Activated CD8-positive, alpha-beta T cell treated with anti-CD3 and anti-CD28 coated beads, Interleukin-2, amount 10 ng/mL, durations not matched to agents 7 days and 5 days (primary cell): ENCODE measurements around the gene OR2T5. TPM values are rescaled to one million over a fixed set of nuclear protein-coding genes. Genes with fewer than 3 reads are reported as not detected.
"Not testable (repeated sequence)": the region's sequence is repeated elsewhere in the genome, so short reads cannot be mapped to it uniquely, and the experiment has no call there.

Source experiments
- ATAC-seq: fragments of 150-1000 bp; cut with Tn5 transposase; one replicate; pipeline ENCODE4 v1.10.0; 2021; ENCODE audit warnings: moderate library complexity
- CTCF ChIA-PET: fragments of 350-600 bp; sonication (Branson Sonifier 250); formaldehyde crosslinking; loops from one replicate; lab custom pipeline; 2021; ENCODE audit warnings: antibody characterized with exemption; lab: Charles Lee
- POLR2A ChIA-PET: fragments of 350-600 bp; sonication (Branson Sonifier 250); formaldehyde crosslinking; loops from one replicate; lab custom pipeline; 2021; ENCODE audit warnings: antibody characterized with exemption; lab: Charles Lee
- DNase-seq: peaks from one replicate; pipeline ENCODE4 v3.0.0-alpha.2; 2020
- H3K27ac Mint-ChIP-seq: one replicate; pipeline ENCODE4 v1.8.0; 2021; ENCODE audit warnings: mild to moderate bottlenecking, mixed read lengths
- H3K27me3 Mint-ChIP-seq: one replicate; pipeline ENCODE4 v1.8.0; 2021; ENCODE audit warnings: low read depth, mixed read lengths
- H3K36me3 Mint-ChIP-seq: one replicate; pipeline ENCODE4 v1.8.0; 2021; ENCODE audit warnings: low read depth, mixed read lengths
- H3K4me1 Mint-ChIP-seq: one replicate; pipeline ENCODE4 v1.8.0; 2021; ENCODE audit warnings: low read depth, mixed read lengths
- H3K4me3 Mint-ChIP-seq: one replicate; pipeline ENCODE4 v1.8.0; 2021; ENCODE audit warnings: mild to moderate bottlenecking, mixed read lengths
- H3K9me3 Mint-ChIP-seq: one replicate; pipeline ENCODE4 v1.8.0; 2022; ENCODE audit warnings: mixed read lengths; ENCODE audit not compliant: insufficient read depth
- total RNA-seq, 2 experiments: library from RNA; stranded (reverse); gene quantifications; one replicate each; pipeline ENCODE4 v1.2.3, GENCODE V29; 2021

OR2T5 gene
- not detected for total RNA-seq

- H3K9me3 Mint-ChIP-seq, H3K4me3 Mint-ChIP-seq, CTCF ChIA-PET, H3K36me3 Mint-ChIP-seq, H3K27me3 Mint-ChIP-seq, H3K27ac Mint-ChIP-seq, DNase-seq, H3K4me1 Mint-ChIP-seq, ATAC-seq, POLR2A ChIA-PET: not testable (repeated sequence)
These were observed at the start of gene OR2T5 for GRCh38 chr1:248488289-248488688. Gene OR2T5 (plus strand): TSS chr1:248488589. CDS start chr1:248488589, 0 bp downstream.

DNA sequence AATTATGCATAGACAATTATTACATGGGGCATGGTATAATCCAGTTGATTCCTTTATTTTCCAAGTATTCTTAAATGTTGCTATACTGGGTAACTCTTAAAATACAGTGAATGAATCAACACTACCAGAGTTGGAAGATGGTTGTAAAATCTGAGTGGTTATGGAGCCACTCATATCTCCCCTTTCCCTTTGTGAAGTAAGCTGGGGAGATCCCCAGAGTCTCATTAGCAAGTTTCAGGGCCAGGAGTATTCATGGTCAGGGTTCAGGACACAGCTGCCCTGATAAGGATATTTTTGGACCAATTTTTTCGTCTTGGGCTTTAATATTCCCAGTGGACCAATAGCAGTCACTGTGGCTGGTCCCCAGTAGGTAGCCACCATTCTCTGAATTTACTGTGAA, 49.7 kb upstream of the OR2T5 start:
- H3K9me3 Mint-ChIP-seq, POLR2A ChIA-PET, H3K4me3 Mint-ChIP-seq, H3K4me1 Mint-ChIP-seq, H3K36me3 Mint-ChIP-seq, H3K27ac Mint-ChIP-seq, ATAC-seq, CTCF ChIA-PET, DNase-seq, H3K27me3 Mint-ChIP-seq: not testable (repeated sequence)

GRCh38 chr1:248439283-248439682, 49.1 kb upstream of the OR2T5 start:
- H3K27me3 Mint-ChIP-seq, ATAC-seq, H3K4me3 Mint-ChIP-seq, H3K4me1 Mint-ChIP-seq, CTCF ChIA-PET, H3K27ac Mint-ChIP-seq, POLR2A ChIA-PET, H3K36me3 Mint-ChIP-seq, H3K9me3 Mint-ChIP-seq, DNase-seq: not testable (repeated sequence)

DNA sequence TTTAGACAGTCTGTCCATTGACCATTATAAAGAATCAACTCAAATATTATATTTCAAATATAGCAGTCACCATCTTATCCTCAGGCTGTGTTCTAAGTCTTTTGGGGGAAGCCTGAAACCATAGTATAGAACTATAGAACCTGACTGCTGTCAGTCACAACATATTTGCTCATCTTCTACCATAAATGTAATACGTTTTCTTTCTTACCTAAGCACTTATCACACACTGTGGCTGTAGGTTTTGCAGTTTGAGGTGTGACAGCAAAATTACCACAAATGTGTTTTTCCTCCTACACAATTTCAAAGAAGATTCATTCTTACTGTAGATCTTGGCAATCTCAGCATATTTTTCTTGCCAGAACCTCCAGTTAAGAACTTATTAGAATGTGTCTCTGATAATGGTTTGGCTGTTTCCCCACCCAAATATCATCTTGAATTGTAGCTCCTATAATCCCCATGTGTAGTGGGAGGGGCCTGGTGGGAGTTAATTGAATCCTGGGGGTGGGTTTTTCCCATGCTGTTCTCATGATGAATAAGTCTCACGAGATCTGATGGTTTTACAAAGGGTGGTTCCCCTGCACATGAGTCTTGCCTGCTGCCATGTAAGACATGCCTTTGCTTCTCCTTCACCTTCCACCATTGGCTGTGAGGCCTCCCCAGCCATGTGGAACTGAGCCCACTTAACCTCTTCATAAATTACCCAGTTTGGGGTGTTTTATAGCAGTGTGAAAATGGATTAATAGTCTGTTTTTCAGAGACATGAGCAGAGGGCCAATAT, 45.7 kb upstream of the OR2T5 start:
- H3K9me3 Mint-ChIP-seq, H3K4me3 Mint-ChIP-seq, H3K36me3 Mint-ChIP-seq, H3K27me3 Mint-ChIP-seq, CTCF ChIA-PET, DNase-seq, POLR2A ChIA-PET, ATAC-seq, H3K4me1 Mint-ChIP-seq, H3K27ac Mint-ChIP-seq: not testable (repeated sequence)

DNA sequence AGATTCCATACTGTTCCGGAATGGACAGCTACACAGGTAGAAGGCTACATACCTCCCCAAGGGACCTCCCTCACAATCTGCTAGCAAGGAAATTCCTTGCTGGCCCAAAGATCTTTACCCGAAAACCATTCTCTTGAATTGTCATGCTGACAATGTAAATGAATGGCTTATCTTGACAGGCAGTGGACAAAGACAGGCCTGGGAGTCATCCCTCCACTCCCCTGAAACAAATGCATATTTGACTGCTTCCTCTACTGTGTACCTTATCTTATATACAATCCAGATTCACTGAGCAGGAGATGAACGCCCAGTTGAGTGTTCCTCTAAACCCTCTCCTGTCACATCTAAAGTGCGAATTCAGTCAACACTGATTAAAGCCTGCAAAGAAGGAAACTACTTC, 43.8 kb upstream of the OR2T5 start:
- DNase-seq, H3K4me3 Mint-ChIP-seq, CTCF ChIA-PET, H3K36me3 Mint-ChIP-seq, H3K27ac Mint-ChIP-seq, H3K4me1 Mint-ChIP-seq, POLR2A ChIA-PET, H3K27me3 Mint-ChIP-seq, ATAC-seq, H3K9me3 Mint-ChIP-seq: not testable (repeated sequence)

DNA sequence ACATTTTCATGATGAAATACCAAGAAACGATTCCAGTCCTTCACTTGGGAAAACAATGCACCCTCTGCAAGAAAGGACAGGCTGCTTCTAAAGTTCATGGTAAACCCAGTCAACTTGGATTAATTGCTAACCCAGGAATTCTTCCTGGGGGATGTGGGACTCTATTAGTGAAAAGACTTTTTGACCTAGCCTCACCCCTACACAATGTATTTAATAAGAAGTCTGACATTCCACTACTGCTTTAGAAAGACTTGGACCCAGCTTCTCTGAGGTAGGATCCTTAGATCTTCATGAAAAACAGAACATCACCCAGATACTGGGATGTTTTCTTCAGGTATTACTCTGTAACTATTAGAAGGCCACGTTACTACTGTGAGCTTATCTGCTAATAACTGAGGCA, 43.0 kb upstream of the OR2T5 start, which contains the start of gene OR2T2:
Gene OR2T2, plus strand, starts transcription at position 239 of the 400 bp plus-strand sequence. CDS start 7,161 bp downstream, outside the sequence.
- POLR2A ChIA-PET, result not testable (repeated sequence)

DNA sequence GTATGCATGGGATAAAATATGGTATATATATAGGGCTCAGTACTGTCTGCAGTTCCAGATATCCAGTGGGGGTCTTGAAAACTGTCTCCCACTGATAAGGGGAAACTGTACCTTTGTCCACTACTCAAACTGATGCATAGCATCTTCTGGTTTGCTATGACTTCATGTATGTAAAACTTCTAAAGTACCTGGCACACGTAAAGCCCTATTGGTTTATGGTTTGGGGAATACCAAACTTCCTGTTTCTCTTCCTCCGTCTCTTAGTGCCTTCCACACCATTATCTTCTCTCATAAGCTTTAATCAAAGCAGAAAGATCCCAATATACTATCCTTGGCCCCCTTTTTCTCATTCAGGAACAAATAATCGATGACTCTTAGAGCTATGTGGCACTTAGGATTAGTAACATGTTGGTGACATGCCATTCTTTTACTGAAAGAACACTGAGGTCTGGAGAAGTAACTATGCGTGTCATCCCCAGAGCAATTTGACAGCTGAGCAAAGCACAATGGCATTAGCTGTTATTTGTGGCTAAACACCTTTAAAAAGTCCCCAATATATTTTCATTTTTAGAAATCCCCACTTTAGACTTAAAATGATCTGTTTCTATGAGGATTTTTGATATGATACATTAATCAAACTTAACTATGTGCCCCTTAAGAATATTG, 39.8 kb upstream of the OR2T5 start:
- CTCF ChIA-PET, DNase-seq, POLR2A ChIA-PET, H3K4me1 Mint-ChIP-seq, H3K4me3 Mint-ChIP-seq, H3K36me3 Mint-ChIP-seq, ATAC-seq, H3K9me3 Mint-ChIP-seq, H3K27me3 Mint-ChIP-seq, H3K27ac Mint-ChIP-seq: not testable (repeated sequence)

More for the DNA sequence above, 43.0 kb upstream of the OR2T5 start, which contains the start of gene OR2T2:
- H3K27ac Mint-ChIP-seq, H3K36me3 Mint-ChIP-seq, H3K4me3 Mint-ChIP-seq, DNase-seq, H3K27me3 Mint-ChIP-seq, CTCF ChIA-PET, H3K9me3 Mint-ChIP-seq, ATAC-seq, H3K4me1 Mint-ChIP-seq: not testable (repeated sequence)

GRCh38 chr1:248449821-248450465, 38.4 kb upstream of the OR2T5 start:
- ATAC-seq, POLR2A ChIA-PET: not testable (repeated sequence)

DNA sequence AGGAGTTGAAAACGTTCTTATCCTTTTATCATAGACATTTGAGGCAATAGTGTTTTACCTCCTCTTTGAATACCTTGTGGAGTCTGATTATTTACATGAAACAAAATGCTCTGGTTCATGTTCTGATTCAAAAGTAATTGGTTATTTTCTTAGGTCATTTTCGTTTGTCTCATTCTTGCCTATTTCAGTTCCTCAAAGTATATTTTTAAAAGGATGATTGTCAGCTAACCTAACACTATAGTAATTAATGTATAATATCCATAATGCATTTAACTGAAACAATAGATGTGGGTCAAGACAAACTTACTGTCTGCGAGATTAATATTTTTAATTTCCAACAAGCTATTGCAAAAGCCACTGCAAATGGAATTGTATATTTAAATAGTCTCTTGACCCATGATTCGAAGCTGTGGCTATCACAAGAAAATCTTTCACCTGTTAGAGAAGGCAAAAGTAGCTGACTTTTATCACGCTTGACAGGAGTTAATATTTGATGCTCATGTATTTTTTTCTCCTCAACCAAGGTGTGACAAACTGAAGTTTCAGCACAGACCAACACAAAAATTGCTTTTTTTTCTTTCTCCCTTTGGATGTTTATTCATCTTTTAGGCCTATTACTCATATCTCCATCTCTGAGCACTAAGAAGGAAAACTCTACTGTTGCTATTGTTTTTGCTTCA, 37.8 kb upstream of the OR2T5 start:
- H3K4me3 Mint-ChIP-seq, H3K27me3 Mint-ChIP-seq, H3K36me3 Mint-ChIP-seq, CTCF ChIA-PET, H3K27ac Mint-ChIP-seq, POLR2A ChIA-PET, H3K9me3 Mint-ChIP-seq, H3K4me1 Mint-ChIP-seq, DNase-seq, ATAC-seq: not testable (repeated sequence)

More at GRCh38 chr1:248449821-248450465, 38.4 kb upstream of the OR2T5 start:
- H3K4me3 Mint-ChIP-seq, CTCF ChIA-PET, H3K36me3 Mint-ChIP-seq, H3K4me1 Mint-ChIP-seq, H3K9me3 Mint-ChIP-seq, H3K27me3 Mint-ChIP-seq, H3K27ac Mint-ChIP-seq, DNase-seq: not testable (repeated sequence)

DNA sequence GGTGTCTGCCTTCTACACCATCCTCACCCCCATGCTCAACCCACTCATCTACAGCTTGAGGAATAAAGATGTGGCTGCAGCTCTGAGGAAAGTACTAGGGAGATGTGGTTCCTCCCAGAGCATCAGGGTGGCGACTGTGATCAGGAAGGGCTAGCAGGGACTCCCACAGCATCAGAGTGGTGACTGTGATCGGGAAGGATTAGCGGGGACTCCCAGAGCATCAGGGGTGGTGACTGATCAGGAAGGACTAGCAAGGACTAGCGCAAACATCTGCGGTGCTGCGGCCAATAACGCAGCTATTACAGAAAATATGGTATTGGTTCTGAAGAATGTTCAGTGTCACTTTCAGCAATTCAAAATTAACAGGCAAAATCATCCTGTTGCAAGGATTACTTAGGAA, 34.8 kb upstream of the OR2T5 start:
- H3K27ac Mint-ChIP-seq, POLR2A ChIA-PET, H3K4me1 Mint-ChIP-seq, H3K27me3 Mint-ChIP-seq, CTCF ChIA-PET, ATAC-seq, H3K36me3 Mint-ChIP-seq, H3K4me3 Mint-ChIP-seq, DNase-seq, H3K9me3 Mint-ChIP-seq: not testable (repeated sequence)

DNA sequence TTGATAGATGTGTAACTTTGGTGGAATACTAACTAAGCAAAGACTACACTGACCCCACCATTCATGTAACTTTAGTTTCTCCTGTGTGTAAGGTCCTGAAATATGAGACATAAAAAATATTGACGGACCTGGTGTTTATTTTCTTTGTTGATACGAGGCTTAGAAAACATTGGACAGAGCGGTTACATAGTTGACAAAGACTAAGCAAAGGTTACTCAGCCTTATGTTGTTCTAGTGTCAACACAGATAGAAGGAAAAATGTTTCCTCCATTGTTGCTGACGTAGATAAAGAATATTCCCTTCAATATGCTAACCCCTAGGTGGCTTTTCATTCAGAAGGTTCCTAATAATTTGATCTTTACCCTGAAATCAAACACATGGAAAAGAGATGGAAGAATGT, 33.3 kb upstream of the OR2T5 start:
- POLR2A ChIA-PET, H3K4me3 Mint-ChIP-seq, CTCF ChIA-PET, ATAC-seq, H3K27ac Mint-ChIP-seq, H3K9me3 Mint-ChIP-seq, H3K27me3 Mint-ChIP-seq, H3K36me3 Mint-ChIP-seq, H3K4me1 Mint-ChIP-seq, DNase-seq: not testable (repeated sequence)
